ENCODE measurements around the gene PRR29. TPM values are rescaled to one million over a fixed set of nuclear protein-coding genes. Genes with fewer than 3 reads are reported as not detected.

PRR29 gene
- total RNA-seq: 0.16 and 0.18 TPM in 2 replicates

GRCh38 chr17:63998050-63998720 is at the start of gene PRR29:
Gene PRR29, plus strand, starts transcription at chr17:63998351. Its CDS starts 14 bp downstream, at chr17:63998365.

DNA sequence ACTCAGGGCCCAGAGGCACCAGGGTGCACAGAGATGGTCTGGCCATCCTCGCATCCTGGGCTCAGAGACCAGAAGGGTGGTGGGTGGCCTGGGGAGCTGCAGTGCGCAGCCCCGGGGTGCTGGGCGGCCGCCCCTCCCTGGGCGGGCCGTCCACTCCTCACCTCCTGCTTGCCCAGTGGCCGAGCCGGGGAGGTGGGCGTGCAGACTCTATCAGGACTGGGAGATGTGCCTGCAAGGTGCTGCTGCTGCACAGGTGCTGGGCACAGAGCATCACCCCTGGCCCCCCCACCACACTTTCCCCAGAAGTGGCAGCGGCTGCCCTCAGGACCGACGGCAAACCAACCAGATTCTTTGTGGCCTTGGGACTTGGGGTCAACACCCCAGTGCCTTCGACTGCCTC is 25.4 kb upstream of the PRR29 start, which contains the start of gene SCN4A:
TSS of gene SCN4A (minus strand) at position 123 of the 400 bp plus-strand sequence. CDS start at position 46, 77 bp downstream.

DNA sequence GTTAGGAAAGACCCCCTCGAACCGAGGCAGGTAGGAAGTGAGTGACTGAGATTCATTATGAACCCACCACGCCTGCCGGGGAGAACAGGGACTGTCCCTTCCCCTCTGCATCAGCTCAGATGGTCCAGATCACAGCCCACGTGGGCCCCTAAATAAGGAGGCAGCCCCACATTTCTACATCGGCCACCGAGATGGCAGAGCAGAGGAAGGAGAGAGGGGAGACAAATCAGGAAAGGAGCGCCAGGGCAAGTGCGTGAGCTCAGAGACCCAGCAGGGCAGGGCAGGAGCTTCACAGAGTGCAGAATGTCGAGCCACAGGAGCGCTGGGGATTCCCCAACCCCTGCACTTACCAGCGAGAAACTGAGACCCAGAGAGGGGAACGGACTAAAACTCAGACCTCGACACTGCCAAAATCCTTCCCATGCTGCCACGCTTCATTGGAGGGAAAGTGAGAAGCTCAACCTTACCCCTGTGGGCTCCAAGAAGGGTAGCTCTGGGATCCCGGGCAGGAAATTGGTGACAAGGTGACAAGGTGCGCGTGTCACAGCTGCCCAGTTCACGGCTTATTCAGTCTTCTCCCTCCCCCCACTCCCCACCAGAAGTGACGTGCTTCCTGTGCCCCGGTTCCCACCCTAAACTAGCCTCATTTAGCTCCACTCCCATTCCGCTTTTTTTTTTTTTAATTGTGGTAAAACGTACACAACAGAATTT is 22.1 kb downstream of the PRR29 start, which contains the start of gene ICAM2:
TSS of gene ICAM2 (minus strand) at position 578 of the 711 bp plus-strand sequence. CDS start 13,942 bp downstream, outside the sequence.

Other genes starting within 250 kb of the PRR29 start
- gene CCDC47, start 224.8 kb upstream of the PRR29 start, total RNA-seq: 31.4 and 45.4 TPM in 2 replicates
- 23.5 and 37.4 TPM in 2 replicates for gene DDX42, start 224.2 kb upstream of the PRR29 start, total RNA-seq
- 50.9 and 65.0 TPM in 2 replicates for gene PSMC5, start 170.9 kb upstream of the PRR29 start, total RNA-seq
- 22.7 and 39.5 TPM in 2 replicates for gene FTSJ3, start 170.7 kb upstream of the PRR29 start, total RNA-seq
- 124 and 126 TPM in 2 replicates for gene SMARCD2, start 155.7 kb upstream of the PRR29 start, total RNA-seq
- not detected in 2 replicates for gene CSH2, start 124.7 kb upstream of the PRR29 start, total RNA-seq
- not detected in 2 replicates for gene GH2, start 116.4 kb upstream of the PRR29 start, total RNA-seq
- not detected in 2 replicates for gene CSH1, start 101.8 kb upstream of the PRR29 start, total RNA-seq
- not detected in 2 replicates for gene CSHL1, start 87.1 kb upstream of the PRR29 start, total RNA-seq
- not detected in 2 replicates for gene GH1, start 79.5 kb upstream of the PRR29 start, total RNA-seq
- gene CD79B, start 66.0 kb upstream of the PRR29 start, total RNA-seq: not detected in 2 replicates
- gene SCN4A, start 25.4 kb upstream of the PRR29 start, total RNA-seq: under 0.01 TPM in 1 of 2 replicates, not detected in the other
- 6.9 and 31.8 TPM in 2 replicates for gene ICAM2, start 22.3 kb downstream of the PRR29 start, total RNA-seq
- gene ERN1, start 131.8 kb downstream of the PRR29 start, total RNA-seq: 5.2 and 13.6 TPM in 2 replicates